Left ventricle myocardium inferior (tissue), 1 donor: ENCODE results near the gene RAB6B. TPM values are rescaled to one million over a fixed set of nuclear protein-coding genes. Genes with fewer than 3 reads are reported as not detected.

Experiments used
- DNase-seq: peaks from one replicate; pipeline ENCODE4 v3.0.0-alpha.2; 2020
- H3K27ac ChIP-seq: fragments of 200-600 bp; replicated peaks from 2 replicates; pipeline ENCODE4 v1.8.0; 2021
- H3K27me3 ChIP-seq: fragments of 200-600 bp; 2 replicates; pipeline ENCODE4 v1.8.0; 2021; ENCODE audit warnings: low read depth
- H3K36me3 ChIP-seq: fragments of 200-600 bp; 2 replicates; pipeline ENCODE4 v1.8.0; 2021
- H3K4me1 ChIP-seq: fragments of 200-600 bp; 2 replicates; pipeline ENCODE4 v1.8.0; 2021
- H3K4me3 ChIP-seq: fragments of 200-600 bp; 2 replicates; pipeline ENCODE4 v1.8.0; 2021; ENCODE audit warnings: mild to moderate bottlenecking, moderate library complexity
- H3K9me3 ChIP-seq: fragments of 200-600 bp; replicated peaks from 2 replicates; pipeline ENCODE4 v1.8.0; 2021
- intact Hi-C: fragments of 100-400 bp; cut with micrococcal nuclease; formaldehyde crosslinking; loops from one replicate; pipeline ENCODE4 v1.11.0; 2022
- total RNA-seq: library from RNA; stranded (reverse); fragmentation: NEBNext Ultra II Directional; extraction: Animal tissue kit (Norgen Biotek cat#: 25700); gene quantifications from one replicate; pipeline ENCODE4 v1.2.1, GENCODE V29; 2021
- TF ChIP-seq, protein P1 (sequence below): fragments of 200-600 bp; IDR thresholded peaks from 2 replicates; pipeline ENCODE4 v1.8.0; 2021; ENCODE audit warnings: antibody characterized with exemption, mild to moderate bottlenecking, borderline replicate concordance
- donor health status: DM: no; HTN: yes; CAD: no; lungs with severe emphysema.

Gene RAB6B
- total RNA-seq, 1 donor from 2014 or later, result 59.1 TPM

DNA sequence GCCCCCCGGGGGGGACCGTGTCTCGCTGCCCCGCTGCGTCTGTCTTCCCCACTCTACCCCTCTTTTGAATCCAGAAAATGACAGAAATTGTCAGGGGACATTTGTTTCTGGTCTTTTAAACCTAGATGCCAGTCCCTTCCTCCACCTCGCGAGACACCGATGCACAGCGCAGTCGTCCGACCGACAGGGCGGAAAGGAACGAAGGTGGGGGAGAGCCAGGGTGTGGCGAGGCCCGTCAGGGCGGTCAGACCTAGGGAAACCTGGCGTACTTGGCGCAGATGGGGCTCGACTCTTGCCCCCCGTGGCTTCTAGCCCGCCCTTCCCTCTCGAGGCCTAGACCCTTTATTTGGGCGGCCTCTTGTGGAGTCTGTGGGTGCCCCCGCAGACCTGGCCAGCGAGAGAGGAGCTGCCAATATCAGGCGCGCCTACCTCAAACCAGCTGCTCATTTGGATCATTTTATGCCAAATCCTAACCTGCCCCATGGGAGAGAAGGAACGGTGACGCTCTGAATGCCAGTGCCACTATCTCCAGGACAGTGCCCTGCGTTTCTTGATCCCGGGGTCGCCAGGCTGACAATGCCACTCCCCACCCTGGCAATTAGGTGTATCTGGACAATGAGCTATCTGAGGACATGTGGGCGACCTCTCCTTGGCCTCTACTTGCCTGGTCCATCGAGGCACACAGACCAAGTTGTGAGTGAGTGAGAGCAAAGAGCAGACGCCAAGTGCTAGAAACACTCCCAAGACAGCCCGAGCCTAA lies 500 bp upstream of the RAB6B start:
- H3K4me1 ChIP-seq, result peaks cover 52% of the 10 kb centered on the region
- peak overlapping the region; percentile 57 for H3K27ac ChIP-seq
- no peaks in the 10 kb centered on the region for H3K36me3 ChIP-seq
- intact Hi-C loops, result no loop called here
- no peaks in the 10 kb centered on the region for H3K9me3 ChIP-seq
- TF ChIP-seq, protein P1, sequence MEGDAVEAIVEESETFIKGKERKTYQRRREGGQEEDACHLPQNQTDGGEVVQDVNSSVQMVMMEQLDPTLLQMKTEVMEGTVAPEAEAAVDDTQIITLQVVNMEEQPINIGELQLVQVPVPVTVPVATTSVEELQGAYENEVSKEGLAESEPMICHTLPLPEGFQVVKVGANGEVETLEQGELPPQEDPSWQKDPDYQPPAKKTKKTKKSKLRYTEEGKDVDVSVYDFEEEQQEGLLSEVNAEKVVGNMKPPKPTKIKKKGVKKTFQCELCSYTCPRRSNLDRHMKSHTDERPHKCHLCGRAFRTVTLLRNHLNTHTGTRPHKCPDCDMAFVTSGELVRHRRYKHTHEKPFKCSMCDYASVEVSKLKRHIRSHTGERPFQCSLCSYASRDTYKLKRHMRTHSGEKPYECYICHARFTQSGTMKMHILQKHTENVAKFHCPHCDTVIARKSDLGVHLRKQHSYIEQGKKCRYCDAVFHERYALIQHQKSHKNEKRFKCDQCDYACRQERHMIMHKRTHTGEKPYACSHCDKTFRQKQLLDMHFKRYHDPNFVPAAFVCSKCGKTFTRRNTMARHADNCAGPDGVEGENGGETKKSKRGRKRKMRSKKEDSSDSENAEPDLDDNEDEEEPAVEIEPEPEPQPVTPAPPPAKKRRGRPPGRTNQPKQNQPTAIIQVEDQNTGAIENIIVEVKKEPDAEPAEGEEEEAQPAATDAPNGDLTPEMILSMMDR, result no peak
- H3K4me3 ChIP-seq, result peak overlapping the region; percentile 84
- peaks cover 22% of the 10 kb centered on the region for H3K27me3 ChIP-seq
- DNase-seq, result no peak

- H3K9me3 ChIP-seq, result no peaks in the 10 kb centered on the region
- TF ChIP-seq, protein P1, result no peak
- no peaks in the 10 kb centered on the region for H3K36me3 ChIP-seq
- no peak for DNase-seq
- peaks cover 52% of the 10 kb centered on the region for H3K4me1 ChIP-seq
- peak overlapping the region; percentile 57 for H3K27ac ChIP-seq
- peak overlapping the region; percentile 84 for H3K4me3 ChIP-seq
- intact Hi-C loops, result no loop called here
- H3K27me3 ChIP-seq, result peaks cover 22% of the 10 kb centered on the region
Measured at GRCh38 chr3:133894353-133895207, 1.1 kb downstream of the RAB6B start.

DNA sequence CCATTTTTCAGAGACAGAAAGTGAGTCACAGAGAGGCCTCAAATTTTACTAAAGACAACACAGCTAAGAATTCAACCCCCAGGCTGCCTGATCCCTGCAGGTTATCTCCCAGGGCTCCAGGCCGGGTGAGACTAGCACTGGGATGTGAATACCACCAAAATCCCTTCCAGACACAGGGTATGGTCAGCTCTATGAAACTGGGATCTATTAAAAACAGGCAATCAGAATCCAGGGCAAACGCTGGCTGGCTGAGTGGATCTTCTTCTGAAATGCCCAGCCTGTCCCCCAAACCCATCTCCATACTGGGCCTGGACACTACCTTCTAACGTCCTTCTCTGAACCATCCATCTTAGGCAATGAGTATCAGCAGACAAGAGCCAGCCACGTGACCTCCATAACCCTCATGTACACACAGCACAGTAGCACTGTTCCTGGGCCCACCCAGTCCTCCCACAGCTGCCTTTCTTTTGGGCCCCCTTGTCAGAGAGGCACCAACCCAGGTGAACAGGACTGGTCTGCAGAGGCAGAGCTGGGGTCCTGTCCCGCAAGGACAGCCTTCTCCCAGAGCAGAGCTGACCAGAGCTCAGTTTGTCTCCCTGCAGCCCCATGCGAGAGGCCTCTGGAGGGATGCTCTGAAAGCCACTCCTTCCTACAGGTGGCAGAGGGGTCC lies 1.9 kb downstream of the RAB6B start:
- intact Hi-C loops, result no loop called here
- TF ChIP-seq, protein P1, result no peak
- Histone ChIP-seq H3K4me1 (peaks cover 52% of the 10 kb centered on the region), H3K4me3 (peak overlapping the region; percentile 84), H3K36me3 (no peaks in the 10 kb centered on the region), H3K27ac (peak overlapping the region; percentile 57), H3K9me3 (no peaks in the 10 kb centered on the region), H3K27me3 (peaks cover 22% of the 10 kb centered on the region)
- DNase-seq, result no peak

DNA sequence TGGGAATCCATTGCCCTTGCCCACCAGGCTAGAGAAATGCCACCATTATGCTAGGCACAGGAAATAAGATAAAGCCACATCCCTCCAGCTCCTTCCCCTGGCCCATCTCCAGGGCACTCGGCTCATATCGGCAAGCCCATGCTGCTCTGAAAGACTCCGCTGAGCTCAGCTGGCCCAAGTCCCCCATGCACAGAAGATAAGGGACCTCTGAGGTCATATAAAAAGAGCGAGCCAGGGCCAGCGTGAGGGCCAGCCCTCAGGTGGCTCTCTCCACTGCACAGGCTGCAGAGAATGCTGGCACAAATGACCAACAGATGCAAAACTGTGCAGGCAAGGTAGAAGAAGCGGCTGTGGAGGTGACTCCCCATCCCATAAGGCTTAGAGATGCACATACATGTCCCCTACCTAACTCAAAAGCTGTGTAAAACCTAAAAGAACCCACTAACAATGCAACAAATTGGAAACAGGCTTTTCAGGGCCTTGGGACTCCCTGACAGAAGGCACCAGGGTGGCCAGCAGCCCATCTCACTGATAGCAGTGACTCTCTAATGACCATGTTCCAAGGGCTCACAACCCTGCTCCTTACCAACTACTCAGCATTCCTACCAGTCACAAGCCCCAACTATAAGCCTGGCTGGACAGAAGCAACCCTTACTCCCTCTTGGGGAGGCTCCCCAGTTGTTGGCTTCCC lies 3.0 kb downstream of the RAB6B start:
- Histone ChIP-seq H3K27ac (peak overlapping the region; percentile 57), H3K4me1 (peaks cover 60% of the 10 kb centered on the region), H3K9me3 (no peaks in the 10 kb centered on the region), H3K27me3 (peaks cover 22% of the 10 kb centered on the region), H3K4me3 (no peak overlapping the region), H3K36me3 (no peaks in the 10 kb centered on the region)
- intact Hi-C loops, result no loop called here
- DNase-seq, result peak; percentile 78
- TF ChIP-seq, protein P1, result no peak
